ENCODE data around the gene POLH.
"Not testable (repeated sequence)": the region's sequence is repeated elsewhere in the genome, so short reads cannot be mapped to it uniquely, and the experiment has no call there.

Gene POLH

DNA sequence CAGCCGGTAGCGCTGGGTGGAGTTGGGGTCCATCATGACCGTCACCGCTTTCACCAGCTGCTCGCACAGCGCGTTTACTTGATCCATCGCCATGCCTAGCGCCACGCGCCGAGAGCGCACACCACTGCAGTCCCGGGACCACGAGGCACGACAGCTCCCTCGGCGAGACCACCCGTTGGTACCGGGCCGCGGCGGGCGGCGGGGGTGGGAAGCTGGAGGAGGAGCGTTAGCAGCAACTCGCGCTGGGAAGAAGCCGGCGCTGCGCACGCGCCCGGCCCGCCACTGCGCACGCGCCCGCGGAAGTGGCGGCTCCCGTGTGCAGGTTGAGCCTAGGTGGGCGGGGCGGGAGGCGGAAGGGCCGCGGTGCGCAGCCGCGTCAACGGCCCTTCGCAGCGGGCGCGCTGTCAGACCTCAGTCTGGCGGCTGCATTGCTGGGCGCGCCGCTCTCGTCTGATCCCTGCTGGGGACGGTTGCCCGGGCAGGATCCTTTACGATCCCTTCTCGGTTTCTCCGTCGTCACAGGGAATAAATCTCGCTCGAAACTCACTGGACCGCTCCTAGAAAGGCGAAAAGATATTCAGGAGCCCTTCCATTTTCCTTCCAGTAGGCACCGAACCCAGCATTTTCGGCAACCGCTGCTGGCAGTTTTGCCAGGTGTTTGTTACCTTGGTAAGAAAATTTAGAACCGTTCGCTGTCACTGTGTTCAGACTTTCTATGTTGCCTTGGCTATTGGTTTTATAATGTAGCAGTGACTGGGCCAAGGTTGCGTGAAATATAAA lies at the start of gene POLH, which contains the start of gene XPO5:
Gene POLH, plus strand, starts transcription at position 414 of the 780 bp plus-strand sequence. CDS start 6,135 bp downstream, outside the sequence.
Gene XPO5, minus strand, starts transcription at position 267 of the 780 bp plus-strand sequence. Its CDS starts 174 bp downstream, at position 93.
- DNase-seq (ENCODE audit: low read depth) = peak; percentile 85

DNA sequence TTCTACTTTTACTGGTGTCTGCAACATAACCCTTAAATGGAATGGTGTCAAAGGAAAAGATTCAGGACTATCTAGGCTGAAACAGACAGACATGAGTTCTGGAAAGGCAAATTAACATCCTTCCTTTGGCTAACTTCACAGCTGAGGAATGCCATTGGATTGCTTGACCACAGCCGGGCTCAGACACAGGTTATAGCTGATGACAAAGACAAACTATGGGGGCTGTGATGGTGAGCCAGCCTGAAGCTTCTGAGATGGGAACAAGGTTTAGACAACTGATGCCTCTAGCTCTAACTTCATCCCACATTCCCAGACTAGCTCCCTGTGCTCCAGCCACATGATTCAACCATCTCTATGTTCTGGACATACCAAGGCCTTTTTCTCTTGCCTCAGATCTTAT lies 43.8 kb upstream of the POLH start:
- no peak for DNase-seq (ENCODE audit: low read depth)

DNA sequence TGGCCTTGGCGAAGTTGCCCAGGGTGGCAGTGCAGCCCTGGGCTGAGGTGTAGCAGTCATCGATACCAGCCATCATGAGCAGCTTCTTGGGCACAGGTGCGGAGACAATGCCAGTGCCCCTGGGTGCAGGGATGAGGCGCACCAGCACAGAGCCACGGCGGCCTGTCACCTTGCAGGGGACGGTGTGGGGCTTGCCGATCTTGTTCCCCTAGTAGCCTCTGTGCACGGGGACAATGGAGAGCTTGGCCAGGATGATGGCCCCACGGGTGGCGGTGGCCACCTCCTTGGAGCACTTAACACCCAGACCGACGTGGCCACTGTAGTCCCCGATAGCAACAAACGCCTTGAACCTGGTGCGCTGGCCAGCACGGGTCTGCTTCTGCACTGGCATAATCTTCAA lies 37.0 kb upstream of the POLH start:
- DNase-seq (ENCODE audit: low read depth) = not testable (repeated sequence)

DNA sequence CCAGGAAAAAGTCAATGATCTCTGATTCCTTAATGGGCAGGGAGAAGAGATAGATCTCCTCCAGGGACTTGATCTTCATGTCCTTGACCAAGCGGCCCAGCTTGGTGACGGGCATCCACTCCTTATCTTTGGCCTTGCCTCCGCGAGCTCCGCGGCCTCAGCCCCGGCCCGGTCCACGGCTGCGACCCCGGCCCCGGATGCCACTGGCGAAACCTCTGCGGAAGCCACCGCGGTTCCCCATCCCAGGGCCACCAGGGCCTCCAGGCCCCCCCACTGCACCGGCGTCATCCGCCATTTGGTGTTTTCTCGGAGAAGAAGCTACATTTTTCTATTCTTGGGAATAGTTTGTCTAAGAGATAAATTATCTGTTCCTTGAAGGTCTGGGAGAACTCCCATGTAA lies 36.6 kb upstream of the POLH start:
- DNase-seq (ENCODE audit: low read depth) = not testable (repeated sequence)

DNA sequence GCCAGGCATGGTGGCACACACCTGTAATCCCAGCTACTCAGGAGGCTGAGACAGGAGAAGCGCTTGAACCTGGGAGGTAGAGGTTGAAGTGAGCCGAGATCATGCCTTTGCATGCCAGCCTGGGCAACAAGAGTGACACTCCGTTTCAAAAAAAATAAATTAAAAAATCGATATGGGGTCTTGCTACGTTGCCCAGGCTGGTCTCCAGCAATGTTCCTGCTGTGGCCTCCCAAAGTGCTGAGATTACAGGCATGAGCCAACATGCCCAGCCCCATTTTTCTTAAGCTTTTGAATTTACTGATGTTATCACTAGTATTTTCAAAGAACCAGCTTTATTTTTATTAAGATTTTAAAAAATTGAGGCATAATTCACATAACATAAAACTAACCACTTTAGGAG lies 35.5 kb upstream of the POLH start:
- DNase-seq (ENCODE audit: low read depth) = no peak

DNA sequence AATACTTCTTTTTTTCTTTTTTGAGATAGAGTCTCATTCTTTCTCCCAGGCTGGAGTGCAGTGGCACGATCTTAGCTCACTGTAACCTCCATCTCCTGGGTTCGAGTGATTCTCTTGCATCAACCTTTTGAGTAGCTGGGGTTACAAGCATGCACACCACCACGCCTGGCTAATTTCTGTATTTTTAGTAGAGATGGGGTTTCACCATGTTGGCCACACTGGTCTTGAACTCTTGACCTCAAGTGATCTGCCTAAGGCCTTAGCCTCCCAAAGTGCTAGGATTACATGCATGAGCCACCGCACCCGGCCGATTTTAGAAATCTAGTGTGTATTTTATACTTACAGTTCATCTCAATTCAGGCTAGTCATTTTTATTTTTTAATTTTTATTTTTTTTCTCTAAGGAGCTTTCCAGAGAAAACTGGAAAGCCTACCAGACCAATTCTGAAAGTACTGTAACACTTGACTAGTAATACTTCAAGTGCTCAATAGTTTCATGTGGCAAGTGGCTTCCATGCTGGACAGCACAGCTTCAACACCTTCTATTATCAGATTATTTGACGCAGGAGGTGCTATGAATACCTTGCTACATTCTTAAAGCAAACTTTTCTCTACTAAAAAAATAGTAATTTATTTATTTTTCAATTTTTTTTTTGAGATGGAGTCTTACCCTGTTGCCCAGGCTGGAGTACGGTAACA lies 34.1 kb upstream of the POLH start:
- DNase-seq (ENCODE audit: low read depth) = no peak

- no peak for DNase-seq (ENCODE audit: low read depth)
Measured at GRCh38 chr6:43544461-43544860, 31.5 kb upstream of the POLH start.

DNA sequence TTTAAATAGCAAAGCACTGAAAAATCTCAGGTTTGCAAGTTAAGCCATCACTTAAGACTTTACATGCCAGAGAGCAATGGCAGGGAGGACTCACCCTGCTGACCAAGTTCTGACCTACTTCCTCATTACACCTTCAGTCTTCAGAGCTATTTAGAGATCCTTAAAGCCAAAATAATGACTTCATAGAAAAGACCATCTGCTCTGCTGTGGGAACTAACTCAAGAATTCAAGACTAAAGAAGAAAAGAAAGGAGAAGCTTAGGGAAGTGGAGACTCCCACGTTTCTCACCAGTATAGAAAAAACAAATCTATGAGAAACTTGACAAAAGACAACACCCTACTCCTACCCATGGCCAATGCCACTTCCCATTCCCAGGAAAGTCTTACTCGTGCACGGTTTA lies 28.8 kb upstream of the POLH start:
- no peak for DNase-seq (ENCODE audit: low read depth)

DNA sequence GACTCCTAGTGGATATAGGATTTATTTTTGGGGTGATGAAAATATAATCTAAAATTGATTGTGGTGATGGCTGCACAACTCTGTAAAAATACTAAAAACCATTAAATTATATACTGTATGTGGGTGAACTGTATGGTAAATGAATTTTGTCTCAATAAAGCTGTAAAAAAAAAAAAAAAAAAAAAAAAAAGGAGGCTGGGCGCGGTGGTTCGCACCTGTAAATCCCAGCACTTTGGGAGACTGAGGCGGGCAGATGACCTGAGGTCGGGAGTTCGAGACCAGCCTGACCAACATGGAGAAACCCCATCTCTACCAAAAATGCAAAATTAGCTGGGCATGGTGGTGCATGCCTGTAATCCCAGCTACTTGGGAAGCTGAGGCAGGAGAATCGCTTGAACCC lies 18.4 kb upstream of the POLH start:
- not testable (repeated sequence) for DNase-seq (ENCODE audit: low read depth)

- no peak for DNase-seq (ENCODE audit: low read depth)
Measured at GRCh38 chr6:43559328-43559727, 16.7 kb upstream of the POLH start.

DNA sequence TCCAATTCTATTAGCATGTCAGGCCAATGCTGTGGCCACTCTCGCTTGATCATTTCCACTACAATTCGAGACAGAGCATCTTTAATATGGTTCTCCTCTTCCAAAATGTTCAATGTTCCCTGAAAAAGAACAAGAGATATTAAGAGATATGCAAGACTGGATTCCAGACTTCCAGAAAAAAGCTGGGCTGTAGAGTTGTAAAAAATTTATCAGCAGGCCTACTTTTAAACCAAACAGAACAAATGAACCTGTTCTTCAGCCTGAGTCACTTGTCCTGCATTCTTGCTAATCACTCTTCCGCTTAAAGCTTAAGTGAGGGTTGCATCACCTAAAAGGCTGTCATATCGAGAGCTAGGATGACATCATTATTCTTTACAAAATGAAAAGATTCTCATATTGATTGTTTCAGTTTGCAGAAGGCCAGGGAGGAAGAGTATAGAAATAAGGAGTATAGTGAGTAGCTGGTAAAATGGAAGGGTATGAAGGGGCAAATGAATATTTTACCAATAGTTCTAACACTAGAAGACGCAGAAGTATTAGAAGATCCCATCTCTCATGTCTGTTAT lies 5.0 kb upstream of the POLH start:
- DNase-seq (ENCODE audit: low read depth) = peak; percentile 24

GRCh38 chr6:43572015-43572414 lies 4.0 kb upstream of the POLH start:
- DNase-seq (ENCODE audit: low read depth) = no peak

DNA sequence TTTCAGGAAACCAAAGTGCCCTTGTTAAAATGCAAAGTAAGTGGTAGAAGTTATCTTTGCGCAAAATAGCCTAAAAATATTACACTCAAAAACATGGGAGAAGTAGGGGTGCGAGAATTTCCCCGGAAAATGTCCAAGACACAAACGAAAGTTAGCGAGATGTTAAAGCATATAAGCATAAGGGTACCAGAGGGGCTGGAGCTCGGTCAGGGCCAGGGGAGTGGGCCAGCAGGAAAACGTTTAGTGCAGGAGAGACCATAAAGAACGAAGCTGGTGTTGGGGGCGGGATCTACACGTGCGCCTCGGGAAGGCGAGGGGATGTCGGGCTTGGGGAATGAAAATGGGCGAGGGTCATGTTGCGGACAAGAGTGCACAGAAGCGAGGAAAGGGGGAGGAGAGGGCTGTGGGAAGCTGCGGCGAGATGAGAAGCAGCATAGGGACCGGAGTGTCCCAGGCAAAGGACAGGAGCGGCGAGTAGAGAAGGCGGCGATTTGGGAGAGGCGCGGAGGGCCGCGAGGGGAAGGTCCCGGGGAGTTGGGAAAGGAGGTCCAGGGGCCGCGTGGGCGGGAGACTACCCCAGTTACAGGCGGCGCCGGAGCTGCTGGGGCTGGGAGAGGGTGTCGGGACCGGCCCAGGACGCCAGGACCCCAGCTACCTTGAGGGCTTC lies 747 bp upstream of the POLH start:
- no peak for DNase-seq (ENCODE audit: low read depth)

DNA sequence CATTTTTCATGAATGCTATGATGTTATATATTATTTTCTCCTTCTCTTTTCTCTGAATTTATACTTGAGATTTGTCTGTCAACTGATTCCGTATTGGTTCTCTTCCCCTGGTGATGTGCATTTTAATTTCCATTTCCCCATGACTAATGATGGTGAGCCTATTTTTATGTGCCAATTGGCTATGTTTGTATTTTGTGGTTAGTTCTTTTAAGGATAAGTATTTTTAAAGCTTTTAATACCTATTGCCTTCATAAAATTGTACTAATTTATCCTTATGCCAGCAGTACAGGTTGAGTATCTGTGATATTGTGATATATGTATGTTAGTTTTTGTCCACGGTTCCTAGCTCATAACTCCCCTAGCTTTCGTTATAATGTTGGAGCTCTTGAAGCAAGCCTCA lies 2.8 kb downstream of the POLH start:
- DNase-seq (ENCODE audit: low read depth) = no peak

- no peak for DNase-seq (ENCODE audit: low read depth)
Measured at GRCh38 chr6:43579171-43579570, 3.2 kb downstream of the POLH start.

DNA sequence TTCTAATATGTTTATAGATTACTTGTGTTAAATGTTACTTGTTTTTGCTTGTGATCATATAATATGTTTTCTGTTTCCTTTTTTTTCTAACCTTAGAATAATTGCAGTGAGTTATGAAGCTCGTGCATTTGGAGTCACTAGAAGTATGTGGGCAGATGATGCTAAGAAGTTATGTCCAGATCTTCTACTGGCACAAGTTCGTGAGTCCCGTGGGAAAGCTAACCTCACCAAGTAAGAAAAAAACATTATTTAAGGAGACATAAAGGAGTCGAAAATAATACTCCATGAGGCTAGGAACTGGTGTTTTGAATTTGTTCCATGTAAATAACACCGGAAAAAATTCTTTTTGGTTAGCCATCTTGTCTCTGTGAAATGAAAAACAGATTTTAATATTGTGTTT lies 6.9 kb downstream of the POLH start:
- no peak for DNase-seq (ENCODE audit: low read depth)

- no peak for DNase-seq (ENCODE audit: low read depth)
Measured at GRCh38 chr6:43584892-43585570, 9.0 kb downstream of the POLH start.

GRCh38 chr6:43588194-43588593 lies 12.2 kb downstream of the POLH start:
- DNase-seq (ENCODE audit: low read depth) = no peak

DNA sequence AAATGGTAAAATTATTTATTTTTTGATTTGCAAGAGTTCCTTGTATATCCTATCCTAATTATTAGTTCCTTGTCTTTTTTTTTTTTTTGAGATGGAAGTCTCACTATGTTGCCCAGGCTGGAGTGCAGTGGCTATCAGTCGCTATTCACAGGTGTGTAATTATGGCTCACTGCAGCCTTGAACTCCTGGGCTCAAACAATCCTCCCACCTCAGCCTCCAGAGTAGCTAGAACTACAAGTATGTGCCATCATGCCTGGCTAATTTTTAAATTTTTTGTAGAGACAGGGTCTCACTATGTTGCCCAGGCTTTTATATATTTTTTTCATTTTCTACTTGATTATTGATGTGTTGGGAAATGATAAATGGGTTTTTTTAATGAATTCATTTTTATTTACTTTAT lies 13.6 kb downstream of the POLH start:
- not testable (repeated sequence) for DNase-seq (ENCODE audit: low read depth)

DNA sequence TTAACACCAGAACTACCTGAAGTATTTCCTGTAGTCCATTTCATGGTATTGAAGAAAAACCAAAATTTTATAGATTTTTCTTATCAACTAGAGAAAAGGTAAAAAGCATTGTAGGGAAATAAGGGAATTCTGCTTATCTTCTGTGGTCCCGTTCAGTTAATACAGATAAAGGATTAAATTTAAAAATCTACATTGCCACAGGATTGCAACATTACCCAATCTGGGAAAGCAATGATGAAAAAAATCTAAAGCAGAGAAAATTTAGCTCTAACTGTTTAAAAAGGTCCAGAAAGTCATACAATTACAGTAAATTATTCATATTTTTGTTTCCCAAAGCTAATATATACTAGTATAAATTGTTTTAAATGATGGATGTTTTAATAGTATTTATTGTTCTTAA lies 18.0 kb downstream of the POLH start:
- no peak for DNase-seq (ENCODE audit: low read depth)

DNA sequence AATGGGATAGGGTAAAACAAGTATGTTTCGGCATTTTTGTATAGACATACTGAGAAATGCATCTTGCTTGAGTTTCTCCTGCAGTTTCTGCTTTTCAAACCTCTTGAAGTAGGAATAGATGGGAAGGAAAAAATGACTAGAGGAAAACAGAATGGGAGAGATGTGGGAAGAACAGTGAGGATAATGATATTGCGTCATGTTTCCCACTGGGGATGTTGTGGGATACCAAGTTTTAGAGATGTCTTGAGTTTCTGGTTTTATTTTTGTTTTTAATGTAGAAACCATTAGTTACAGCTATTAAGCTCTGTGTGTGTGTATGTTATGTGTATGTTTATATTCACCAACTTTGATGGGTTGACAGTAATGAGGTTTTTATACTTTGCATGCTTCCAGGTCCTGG lies 24.6 kb downstream of the POLH start:
- no peak for DNase-seq (ENCODE audit: low read depth)

DNA sequence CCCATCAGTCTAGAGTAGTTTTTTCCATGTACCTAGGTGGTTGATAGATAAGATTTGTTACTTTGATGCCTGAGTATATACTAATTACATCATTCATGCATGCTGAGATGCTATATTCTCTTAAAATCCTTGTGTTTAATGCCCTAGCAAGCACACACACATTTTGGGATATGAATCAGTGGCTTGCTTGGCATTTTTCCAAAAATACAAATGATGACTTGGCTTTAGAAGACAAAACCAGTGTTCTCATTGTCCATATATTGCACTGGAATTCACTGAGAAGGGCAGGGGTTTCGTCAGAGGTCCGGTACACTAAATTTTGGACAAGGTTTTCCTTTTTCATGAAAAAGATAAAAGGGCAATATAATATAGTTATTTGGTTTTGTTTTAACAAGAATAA lies 28.2 kb downstream of the POLH start:
- DNase-seq (ENCODE audit: low read depth) = peak; percentile 53

Measured in fibroblast of the conjunctiva (primary cell).